Heart right ventricle (tissue), 16 donors: ENCODE data around the gene SCAMP5. TPM values are rescaled to one million over a fixed set of nuclear protein-coding genes. Genes with fewer than 3 reads are reported as not detected.

Experiments used
- ATAC-seq, 8 donors: fragments of 200-7000 bp; cut with Tn5 transposase; one replicate each; pipeline ENCODE4 v1.9.1; 2020; ENCODE audit warnings: mild to moderate bottlenecking in 8 of 8, moderate library complexity in 8 of 8, moderate number of reproducible peaks in 1 of 8
- DNase-seq, 2 donors: peaks; one replicate each; pipeline ENCODE4 v3.0.0-alpha.2; 2020
- H3K27ac ChIP-seq, 10 donors: fragments of 200-600 bp; sonication (generic) in 2 of 10; one replicate each; pipeline versions ENCODE4 v1.5.0 to v1.8.0; 2020 to 2022; ENCODE audit warnings: mild to moderate bottlenecking in 3 of 10
- H3K27me3 ChIP-seq, 7 donors: fragments of 200-600 bp; one replicate each; pipeline ENCODE4 v1.8.0; 2021 to 2022; ENCODE audit warnings: mild to moderate bottlenecking in 2 of 7
- H3K36me3 ChIP-seq, 9 donors: fragments of 200-600 bp; sonication (generic) in 1 of 9; one replicate each; pipeline versions ENCODE4 v1.5.0 to v1.8.0; 2020 to 2022; ENCODE audit warnings: mild to moderate bottlenecking in 2 of 9
- H3K4me1 ChIP-seq, 9 donors: fragments of 200-600 bp; sonication (generic) in 1 of 9; one replicate each; pipeline versions ENCODE4 v1.5.0 to v1.8.0; 2020 to 2022; ENCODE audit warnings: mild to moderate bottlenecking in 4 of 9
- H3K4me3 ChIP-seq, 10 donors: fragments of 200-600 bp; sonication (generic) in 2 of 10; one replicate each; pipeline versions ENCODE4 v1.5.0 to v1.8.0; 2020 to 2022; ENCODE audit warnings: mild to moderate bottlenecking in 7 of 10, moderate library complexity in 2 of 10
- H3K9me3 ChIP-seq, 11 donors: fragments of 200-600 bp in 10 of 11; sonication (generic) in 2 of 11; one replicate each; pipeline versions ENCODE4 v1.5.0 to v1.8.0; 2013 to 2022; ENCODE audit warnings: mild to moderate bottlenecking in 2 of 11, control low read depth in 1 of 11, moderate library complexity in 1 of 11
- CTCF ChIP-seq, 9 donors: fragments of 200-600 bp; sonication (generic) in 2 of 9; IDR thresholded peaks; one replicate each; pipeline versions ENCODE4 v1.5.0 to v1.8.0; 2021 to 2022; ENCODE audit warnings: antibody characterized with exemption in 9 of 9, mild to moderate bottlenecking in 5 of 9, moderate library complexity in 1 of 9
- WGBS, 2 donors: extraction: QIAGEN DNeasy Blood & Tissue Kit; methylation state at CpG; one replicate each; pipeline ENCODE4 v1.1.7; 2013; ENCODE audit warnings: inconsistent platforms in 1 of 2; 5-methylcytosine and 5-hydroxymethylcytosine counted together
- intact Hi-C, 10 donors: fragments of 100-400 bp; cut with DNase I; formaldehyde crosslinking; loops; one replicate each; pipeline versions ENCODE4 v1.11.1 to v1.14.2; 2022
- polyA plus RNA-seq, 2 donors: library from polyadenylated mRNA; stranded (reverse); fragments of 200-250 nt; gene quantifications; one replicate each; pipeline ENCODE4 v1.2.3, GENCODE V29; 2013
- total RNA-seq, 10 donors: library from RNA; stranded (reverse); fragmentation: NEBNext Ultra II Directional in 3 of 10; extraction: Animal tissue kit (Norgen Biotek cat#: 25700) in 3 of 10; gene quantifications; one replicate each; pipeline versions ENCODE4 v1.2.1 to v1.2.4, GENCODE V29; 2021 to 2023
- donor health status: Arrhythmogenic right ventricular cardiomyopathy.
- donor health status: ischemic (EF 13 %, LVEDD 7.1; RV severe dilation, severe dysfunction).
- donor health status: healthy with polysubstance abuse.
- donor health status: DM: no; HTN: yes; CAD: no.
- donor health status: DM: no; HTN: no; CAD: no.
- donor health status: ischemic (EF 25% LVEDD 6.9; RV normal size, moderate dysfunction).
- donor health status: ischemic (EF 25% LVEDD 5.7; RV mildly dilated, moderate dysfunction).
- donor health status: healthy.
- donor health status: DM: yes; HTN: yes; CAD: no.
- donor health status: Ischemic cardiomyopathy.
- donor health status: ischemic (EF 35%, LVEDD 5.7; RV mildly dilated, moderate dysfunction).
- donor health status: nonischemic (EF 11% LVEDD 7.7; RV severe dilation, severe dysfunction).
- donor health status: DM: yes; HTN: yes; CAD: no.
- donor health status: PGD.
- donor health status: ischemic (EF 29% LVEDD 5.4; RV normal size, mild dysfunction).
- donor health status: nonischemic (EF 23%, LVEDD 6.1; RV moderate dilation, normal function).

The SCAMP5 gene
- total and polyA plus RNA-seq, 12 donors = 0.55 to 7.5 (median 3.8) TPM

- 60 to 77% methylated on average over 2 of the region's 2 CpGs for WGBS, 2 donors
- H3K4me1 ChIP-seq = peaks cover 37 to 98% (median 78%) of the 10 kb centered on the region in 9 donors
- DNase-seq (no peak), ATAC-seq (no peak)
- H3K27ac ChIP-seq = peak overlapping the region in 9 of 10 donors; percentile 27 to 98 (median 86)
- intact Hi-C loops = no loop called here
- no peaks in the 10 kb centered on the region for H3K27me3 ChIP-seq
- H3K9me3 ChIP-seq = no peaks in the 10 kb centered on the region
- peaks cover 0 to 11% (median 0%) of the 10 kb centered on the region in 9 donors for H3K36me3 ChIP-seq
- no peak for TF ChIP-seq CTCF (IDR thresholded peaks at IDR 0.05)
- no peak overlapping the region for H3K4me3 ChIP-seq
Observed at GRCh38 chr15:75050283-75050682, 54.9 kb downstream of the SCAMP5 start.

GRCh38 chr15:75051191-75051608, 55.8 kb downstream of the SCAMP5 start:
- DNase-seq = peak; percentile 64 to 75

GRCh38 chr15:75051711-75052110, 56.3 kb downstream of the SCAMP5 start:
- no peak for TF ChIP-seq CTCF (IDR thresholded peaks at IDR 0.05)
- ATAC-seq (peak in 3 of 8 donors; percentile 5 to 31 (median 18)), DNase-seq (no peak)
- Histone ChIP-seq H3K36me3 (peaks cover 0 to 11% (median 0%) of the 10 kb centered on the region in 9 donors), H3K27me3 (no peaks in the 10 kb centered on the region), H3K4me1 (peaks cover 28 to 86% (median 64%) of the 10 kb centered on the region in 9 donors), H3K9me3 (no peaks in the 10 kb centered on the region), H3K27ac (peak overlapping the region in 7 of 10 donors; percentile 20 to 98 (median 86)), H3K4me3 (no peak overlapping the region)
- WGBS, 2 donors = 87% methylated on average over 4 of the region's 4 CpGs
- intact Hi-C loops = no loop called here

More at GRCh38 chr15:75051191-75051608, 55.8 kb downstream of the SCAMP5 start:
- peak in 4 of 8 donors; percentile 16 to 26 (median 20) for ATAC-seq
- Histone ChIP-seq H3K9me3 (no peaks in the 10 kb centered on the region), H3K4me1 (peaks cover 33 to 91% (median 69%) of the 10 kb centered on the region in 9 donors), H3K27ac (peak overlapping the region in 8 of 10 donors; percentile 26 to 98 (median 86)), H3K4me3 (no peak overlapping the region), H3K27me3 (no peaks in the 10 kb centered on the region), H3K36me3 (peaks cover 0 to 11% (median 0%) of the 10 kb centered on the region in 9 donors)
- no peak for TF ChIP-seq CTCF (IDR thresholded peaks at IDR 0.05)
- intact Hi-C loops = no loop called here
- WGBS, 2 donors = 65 to 77% methylated on average over 6 of the region's 6 CpGs

- no peak overlapping the region for H3K4me3 ChIP-seq
- ATAC-seq = no peak
- H3K27ac ChIP-seq = peak overlapping the region in 1 of 10 donors; percentile 31
- intact Hi-C loops = no loop called here
- H3K27me3 ChIP-seq = no peaks in the 10 kb centered on the region
- H3K9me3 ChIP-seq = no peaks in the 10 kb centered on the region
- H3K36me3 ChIP-seq = peaks cover 0 to 10% (median 0%) of the 10 kb centered on the region in 9 donors
- TF ChIP-seq CTCF (IDR thresholded peaks at IDR 0.05) = no peak
- DNase-seq = no peak
- 99 to 100% methylated on average over 5 of the region's 5 CpGs for WGBS, 2 donors
- peaks cover 14 to 77% (median 55%) of the 10 kb centered on the region in 9 donors for H3K4me1 ChIP-seq
Observed at GRCh38 chr15:75052972-75053747, 57.8 kb downstream of the SCAMP5 start.
